HG03097 (cell line): ENCODE results near the gene TBKBP1.

ENCODE experiments used
- ATAC-seq: cut with Tn5 transposase; IDR thresholded peaks from one replicate; pipeline ENCODE4 v1.9.1; 2021; ENCODE audit not compliant: unreplicated experiment, low FRiP score

Gene TBKBP1

DNA sequence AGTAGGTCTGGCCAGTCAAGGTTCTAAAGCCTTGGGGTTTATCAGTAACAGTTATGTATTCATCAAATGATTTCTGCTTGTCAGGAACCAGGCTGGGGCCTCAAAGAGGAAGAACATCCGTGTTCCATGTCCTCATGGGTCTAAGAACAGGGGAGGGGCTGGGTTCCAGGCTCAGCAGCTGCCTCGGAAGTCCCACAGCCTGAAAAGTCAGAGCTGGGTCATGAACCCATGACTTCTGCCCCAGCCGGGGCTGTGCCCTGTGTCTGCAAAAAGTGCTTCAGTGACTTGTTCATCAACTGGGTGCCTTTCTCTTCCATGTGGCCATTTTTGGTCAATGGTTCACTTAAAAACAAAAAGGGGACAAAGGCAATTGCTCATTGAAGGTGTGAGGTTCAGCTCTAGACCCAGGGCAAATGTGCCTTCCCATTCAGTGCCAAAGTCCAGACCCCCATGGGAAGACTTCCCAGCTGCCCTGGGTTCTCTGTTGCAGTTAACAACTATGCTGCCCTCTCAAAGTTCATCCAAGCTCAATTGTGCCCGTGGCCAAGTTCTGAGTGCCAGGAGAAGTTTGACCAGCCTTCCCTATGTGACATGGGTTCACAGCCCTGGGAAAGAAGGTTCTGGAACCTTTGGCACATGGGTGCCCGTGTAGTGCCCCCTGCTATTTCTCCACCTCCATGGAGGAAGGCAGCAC, 18.5 kb downstream of the TBKBP1 start:
- no peak for ATAC-seq

DNA sequence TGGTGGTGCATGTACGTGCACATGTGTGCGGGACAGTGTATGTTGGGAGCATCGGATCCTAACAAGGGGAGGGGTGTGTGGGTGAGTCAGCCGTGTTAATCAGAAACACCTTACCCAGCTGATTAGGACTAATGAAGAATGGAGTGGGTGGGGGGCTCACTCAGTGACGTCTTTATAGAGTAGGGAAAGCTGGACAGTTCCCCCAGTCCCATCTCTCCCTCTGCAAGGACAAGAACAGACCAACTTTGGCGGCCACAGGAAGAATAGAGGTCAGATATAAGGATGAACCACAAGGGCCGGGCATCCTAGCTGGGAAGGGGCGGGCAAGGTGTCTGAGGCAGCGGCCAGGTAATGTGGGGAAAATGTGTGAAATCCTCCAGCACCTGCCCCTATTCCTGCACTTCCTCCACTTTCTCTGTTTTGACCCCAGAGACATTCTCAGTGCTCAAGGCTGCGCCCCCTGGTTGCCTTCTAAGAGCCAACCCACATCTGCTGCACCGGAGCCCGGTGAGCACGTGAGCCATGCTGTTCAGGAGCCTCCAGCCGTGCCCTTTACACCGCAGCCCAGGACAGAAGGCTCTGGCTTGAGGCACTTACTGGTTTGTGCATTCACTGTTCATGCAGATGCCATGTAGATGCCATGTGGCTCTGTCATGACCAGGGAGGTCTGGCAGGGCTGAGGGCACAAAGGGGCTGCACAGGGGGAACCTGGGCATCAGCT, 20.2 kb downstream of the TBKBP1 start:
- no peak for ATAC-seq

DNA sequence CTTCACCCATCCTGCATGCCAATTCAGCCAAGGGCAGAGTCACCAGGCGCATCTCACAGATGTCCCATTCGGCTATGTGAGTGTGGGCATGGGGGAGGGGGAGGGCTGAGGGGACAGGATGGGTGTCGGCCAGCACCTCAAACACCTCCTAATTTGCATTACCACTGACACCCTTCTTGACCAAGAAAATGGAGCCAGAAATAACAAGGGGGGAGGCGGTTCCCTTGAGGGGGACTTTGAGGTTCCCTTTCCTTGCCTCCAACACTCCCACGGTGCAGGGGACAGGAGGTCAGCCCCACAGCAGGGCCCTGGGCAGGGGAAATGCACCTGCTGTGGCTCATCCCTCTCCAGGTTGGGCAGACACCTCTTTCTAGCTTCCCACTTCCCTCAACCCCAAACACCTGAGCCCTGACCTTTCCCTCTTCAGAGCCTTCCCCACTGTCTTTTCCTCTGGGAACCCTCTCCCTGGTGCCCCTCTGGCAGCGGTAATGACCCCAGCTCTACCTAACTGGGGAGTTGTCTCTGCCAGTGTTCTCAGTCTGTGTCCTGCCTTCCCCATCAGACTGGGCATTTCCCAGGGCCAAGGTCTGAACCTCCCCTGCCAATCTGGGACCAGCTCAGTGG, 20.9 kb downstream of the TBKBP1 start:
- no peak for ATAC-seq

DNA sequence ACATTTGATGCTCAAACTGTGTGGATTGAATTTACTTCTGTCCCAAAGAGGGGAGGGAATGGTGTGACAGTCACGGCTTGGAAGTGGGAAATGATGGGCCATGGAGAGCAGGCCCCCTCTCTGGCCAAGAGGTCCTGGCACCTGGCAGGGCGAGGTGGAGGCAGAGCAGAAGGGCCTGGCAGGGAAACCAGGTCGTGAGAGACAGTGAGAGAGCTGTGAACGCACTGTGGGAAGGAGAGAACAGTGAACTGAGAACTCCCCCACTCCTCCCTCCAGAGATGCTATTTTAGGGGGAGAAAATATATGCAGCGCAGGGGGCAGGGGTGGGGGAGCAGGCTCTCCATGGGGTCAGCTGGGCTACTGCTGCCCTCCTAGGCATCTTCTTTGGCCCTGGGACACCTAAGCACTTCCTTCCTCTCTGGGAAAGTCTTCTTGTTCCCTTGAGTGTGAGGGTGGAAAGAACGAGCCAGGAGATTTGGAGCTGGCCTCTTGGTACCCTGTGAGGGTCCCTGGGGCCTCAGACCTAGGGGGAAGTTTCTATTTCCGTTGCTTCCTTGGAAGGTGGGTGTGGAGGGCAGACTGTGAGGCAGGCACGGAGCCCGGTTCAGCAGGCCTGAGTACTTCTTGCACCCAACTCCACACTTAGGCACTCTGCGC, 21.8 kb downstream of the TBKBP1 start:
- ATAC-seq = no peak

DNA sequence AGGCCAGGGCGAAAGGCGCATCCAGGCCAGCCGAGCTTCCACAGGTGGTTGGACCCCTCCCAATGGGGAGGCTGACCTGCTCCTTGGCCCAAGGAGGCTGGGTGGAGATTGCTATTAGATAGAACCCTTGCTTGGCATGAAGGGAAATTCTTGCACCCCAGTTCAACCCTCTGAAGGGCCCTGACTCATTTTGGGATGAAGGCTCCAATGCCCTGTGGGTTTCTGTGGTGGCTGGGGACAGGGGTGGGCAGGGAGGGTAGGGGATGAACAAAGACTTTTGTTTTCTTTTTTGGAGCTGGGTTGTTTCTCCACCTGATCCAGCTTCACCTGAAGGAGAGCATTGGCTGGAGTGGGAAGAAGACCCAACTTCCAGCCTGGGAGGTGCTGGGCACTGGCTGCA, 22.4 kb downstream of the TBKBP1 start:
- no peak for ATAC-seq

DNA sequence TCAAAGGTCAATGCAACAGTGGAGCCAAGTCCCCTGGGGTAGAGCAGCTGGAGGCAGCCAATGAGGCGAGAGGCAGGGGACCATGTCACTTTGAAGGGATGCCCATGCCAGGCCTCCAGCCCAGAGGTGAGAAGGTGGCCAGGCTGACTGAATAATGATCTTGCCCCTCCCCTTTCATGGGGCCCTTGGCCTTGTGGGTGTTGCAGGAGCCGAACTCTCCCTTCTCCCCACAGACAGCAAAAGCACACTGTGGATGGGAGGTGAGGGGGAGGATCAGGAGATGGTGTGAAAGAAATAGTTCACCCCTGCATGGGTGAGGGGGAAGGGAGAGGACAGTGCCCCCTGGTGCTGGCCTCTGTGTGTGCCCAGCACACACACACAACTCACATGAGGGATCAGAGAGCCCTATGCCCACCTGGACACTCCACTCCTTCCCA, 23.3 kb downstream of the TBKBP1 start:
- ATAC-seq = no peak

DNA sequence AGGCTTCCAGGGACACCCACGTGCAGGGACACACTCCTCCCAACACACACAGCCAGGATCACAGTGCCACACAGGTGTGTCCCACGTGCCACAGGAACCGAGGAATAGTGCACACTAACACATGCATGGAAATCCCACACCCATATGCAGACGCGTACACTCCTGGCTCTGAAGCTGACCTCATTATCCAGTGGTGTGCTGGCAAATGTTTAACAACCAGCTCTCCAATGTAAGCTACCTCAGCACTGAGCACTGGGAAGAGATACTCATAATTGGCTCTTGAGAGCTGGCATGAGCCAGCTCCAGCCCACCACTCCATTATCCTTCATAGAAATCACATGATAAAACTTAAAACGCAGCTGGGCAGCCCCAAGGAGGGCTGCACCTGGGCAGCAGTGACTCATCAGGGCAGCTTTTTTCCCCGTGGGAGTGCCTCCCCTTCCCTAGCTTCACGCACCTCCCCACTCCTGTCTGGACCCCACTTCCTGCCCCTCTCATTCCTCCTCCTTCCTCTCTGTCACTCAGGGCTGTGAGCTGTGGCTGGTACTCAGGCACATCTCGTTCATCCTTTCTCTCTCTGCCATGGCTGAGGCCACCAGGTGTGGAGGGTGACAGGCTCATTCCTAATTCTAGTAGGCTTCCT, 24.1 kb downstream of the TBKBP1 start:
- no peak for ATAC-seq

DNA sequence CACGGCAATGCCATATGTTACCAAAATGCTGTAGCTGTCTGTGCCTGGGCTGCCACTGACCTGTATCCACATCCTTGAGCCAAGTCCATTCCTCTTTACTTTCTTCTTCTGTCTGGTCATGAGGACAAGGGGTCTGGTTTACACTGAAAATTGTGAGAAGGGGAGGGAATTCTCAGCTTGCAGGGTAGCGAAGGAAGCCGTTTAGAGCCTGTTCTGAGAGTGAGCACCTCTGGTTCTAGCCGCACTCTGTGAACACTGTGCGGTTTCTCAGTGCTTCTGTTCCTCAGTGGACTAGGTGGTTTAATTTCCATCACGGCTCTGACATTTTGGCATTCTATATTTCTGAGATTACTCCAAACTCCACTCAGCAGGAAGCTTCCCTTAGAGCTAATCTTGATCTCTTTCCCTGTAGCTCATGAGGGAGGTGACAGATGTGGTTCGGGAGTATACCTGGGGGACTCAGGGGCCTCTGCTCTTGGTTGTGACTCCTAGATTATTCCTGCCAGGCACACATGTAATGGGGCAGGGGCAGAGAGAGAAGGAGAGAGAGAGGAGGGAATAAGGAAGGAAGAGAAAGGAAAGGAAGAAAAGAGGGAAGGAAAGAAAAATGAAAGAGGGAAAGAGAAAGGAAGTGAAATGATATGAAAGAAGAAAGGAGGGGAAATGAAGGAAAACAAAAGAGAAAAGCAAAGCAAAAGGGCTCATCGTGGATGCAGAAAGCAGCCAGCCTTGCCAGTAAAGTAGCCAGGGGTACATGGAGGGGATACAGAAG, 24.9 kb downstream of the TBKBP1 start:
- ATAC-seq = no peak

DNA sequence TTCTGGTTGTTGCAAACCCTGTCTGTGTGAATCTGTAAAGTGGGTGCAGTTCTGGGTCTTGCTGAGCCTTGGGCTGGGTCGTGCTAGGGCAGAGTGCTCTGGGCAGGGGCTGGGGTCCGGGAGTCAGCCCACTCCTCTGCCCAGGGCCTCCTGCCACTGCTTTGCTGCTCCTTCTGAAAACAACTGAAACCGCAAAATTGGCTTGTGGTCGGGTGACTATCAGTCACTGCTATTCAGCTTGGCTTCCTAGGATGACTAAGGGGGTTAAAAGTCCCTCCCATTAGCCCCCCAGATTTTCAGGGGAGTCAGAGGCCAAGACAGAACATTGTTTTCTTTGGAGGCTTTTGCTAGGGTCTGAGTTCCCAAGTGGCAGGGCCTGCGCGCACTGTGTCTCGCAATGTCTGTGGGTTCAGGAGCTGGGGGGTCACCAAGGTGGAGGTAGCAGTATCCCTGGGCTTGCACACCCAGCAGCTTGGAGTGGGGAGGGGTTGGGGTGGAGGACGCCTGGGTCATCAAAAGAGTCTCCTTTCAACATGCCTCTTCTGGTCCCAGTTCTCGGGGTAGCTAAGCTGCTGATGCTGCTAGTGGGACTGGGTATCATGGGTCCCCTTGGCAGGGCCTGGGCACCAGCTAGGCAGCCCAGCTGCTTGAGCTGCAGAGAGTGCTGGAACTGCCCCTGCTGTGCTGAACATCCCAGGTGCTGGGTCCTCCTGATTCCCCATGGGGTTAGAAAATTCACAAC, 25.6 kb downstream of the TBKBP1 start:
- no peak for ATAC-seq

DNA sequence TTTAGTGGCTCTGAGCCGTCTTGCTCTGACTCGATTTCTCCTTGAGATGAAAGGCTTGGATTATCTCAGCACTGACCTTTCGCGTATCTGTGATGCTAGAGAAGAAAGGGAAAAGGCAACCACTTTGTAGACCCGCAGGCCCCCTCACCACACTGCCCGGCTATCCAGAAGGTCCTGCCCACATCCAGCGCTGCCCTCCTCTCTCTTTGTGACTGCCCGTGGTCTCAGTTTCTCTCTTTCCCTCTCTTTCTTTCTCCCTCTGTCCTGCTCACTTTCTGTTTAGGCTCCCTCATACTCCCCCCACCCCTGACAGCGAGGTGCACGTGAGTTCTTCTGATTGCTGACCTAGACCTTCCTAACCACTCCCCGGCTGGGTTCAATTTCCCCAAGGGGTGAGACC, 26.2 kb downstream of the TBKBP1 start:
- ATAC-seq = no peak

DNA sequence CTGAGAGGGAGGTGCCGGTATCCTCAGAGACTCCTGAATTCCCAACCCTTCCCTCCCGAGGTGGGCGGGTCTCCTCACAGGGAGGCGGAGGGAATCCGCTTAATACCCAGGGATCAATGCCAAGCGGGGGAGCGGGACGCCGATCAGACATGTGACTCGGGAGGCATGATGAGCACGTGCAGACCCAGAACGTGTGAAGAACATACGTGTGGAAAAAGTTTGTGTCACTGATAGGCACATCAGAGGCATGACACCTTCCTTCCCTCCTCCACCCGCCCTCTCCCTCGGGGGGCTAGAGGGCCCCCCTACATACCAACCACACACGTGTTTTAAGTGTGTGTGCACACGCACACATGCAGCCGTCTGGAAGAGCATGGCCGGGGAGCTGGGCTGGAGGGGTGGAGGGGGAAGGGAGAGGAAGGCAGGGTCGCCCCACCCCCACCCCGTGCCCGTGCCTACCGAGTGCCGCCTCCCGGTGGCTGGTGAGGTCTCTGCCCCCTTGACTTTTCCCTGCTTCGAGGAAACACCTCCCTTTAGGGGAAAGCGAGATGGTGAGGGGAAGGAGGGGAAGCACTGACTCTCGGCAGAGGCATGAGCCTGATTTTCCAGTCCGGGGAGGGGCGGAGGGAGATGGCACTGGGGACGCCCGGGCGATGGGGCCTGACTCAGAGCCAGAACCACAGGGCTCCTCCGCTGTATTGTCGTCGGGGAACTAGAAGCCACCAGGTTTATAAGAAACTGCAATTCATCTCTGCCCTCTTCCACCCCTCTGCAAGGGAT, 27.0 kb downstream of the TBKBP1 start:
- ATAC-seq = no peak

DNA sequence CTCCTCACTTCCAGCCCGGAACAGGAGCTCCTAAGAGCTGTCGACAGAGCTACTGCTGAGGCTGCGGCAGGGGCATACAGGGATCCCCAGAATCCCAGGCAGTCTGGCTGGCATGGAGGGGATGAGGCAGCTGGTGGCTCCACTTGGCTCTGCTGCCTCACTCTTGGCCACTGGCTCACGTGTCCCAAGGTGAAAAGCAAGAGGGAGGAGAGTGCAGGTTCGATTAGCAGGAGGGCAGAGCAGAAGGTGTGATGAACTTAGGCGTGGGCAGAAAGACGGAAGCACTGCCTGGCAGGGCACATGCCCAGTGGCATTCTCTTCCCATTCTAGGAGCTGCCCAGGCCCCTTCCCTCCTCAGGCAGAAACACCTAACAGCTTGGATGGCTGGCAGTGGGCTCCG, 27.8 kb downstream of the TBKBP1 start:
- no peak for ATAC-seq

DNA sequence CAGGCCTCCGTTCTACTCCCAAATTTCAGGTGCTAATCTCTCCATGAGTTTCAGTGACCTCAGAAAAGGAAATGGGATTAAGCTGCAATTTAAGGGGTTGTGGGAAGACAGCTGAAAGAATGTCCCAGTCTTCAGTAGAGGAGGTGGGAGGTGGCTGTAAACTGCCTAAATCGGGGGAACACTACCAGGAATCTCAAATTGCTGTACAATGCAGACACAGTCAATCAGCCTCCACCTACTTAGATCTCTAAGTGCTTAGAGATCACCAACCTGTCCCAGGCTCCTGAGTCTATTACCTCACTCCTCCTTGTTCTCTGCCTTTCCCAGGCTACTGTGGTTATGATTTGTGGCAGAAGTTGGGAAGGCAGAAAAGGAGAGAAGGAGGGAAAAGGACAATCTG, 30.7 kb downstream of the TBKBP1 start:
- ATAC-seq = no peak

DNA sequence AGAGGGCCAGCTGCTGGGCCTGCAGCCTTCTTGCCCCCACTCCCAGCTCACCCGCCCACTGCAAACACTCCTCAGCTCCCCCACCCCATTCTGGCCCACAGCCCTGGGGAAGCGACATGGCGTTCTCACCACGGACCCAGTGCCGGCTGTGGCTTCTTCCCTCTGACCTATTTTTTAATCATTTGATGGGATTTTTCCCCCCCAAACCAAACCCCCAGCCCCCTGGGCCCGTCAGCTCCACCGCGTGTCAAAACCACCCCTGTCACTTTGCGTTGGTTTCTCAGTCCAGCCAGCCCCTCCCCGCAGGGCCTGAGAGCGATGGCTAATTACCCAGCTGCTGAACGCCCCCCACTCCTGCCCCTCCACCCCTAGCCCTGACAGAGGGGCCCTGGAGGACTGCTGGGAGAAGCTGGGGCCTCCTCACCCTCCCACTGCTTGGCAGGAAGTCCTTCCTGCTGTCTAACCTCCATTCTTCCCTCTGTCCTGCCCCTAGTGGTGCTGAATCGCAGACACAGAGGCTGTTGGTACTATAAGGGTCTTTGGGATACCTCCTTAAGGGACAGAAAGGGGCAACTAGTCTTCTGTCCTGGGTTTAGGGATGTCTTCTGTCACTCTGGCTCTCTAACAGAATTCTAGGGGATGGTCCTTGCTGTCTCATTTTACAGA, 31.6 kb downstream of the TBKBP1 start:
- ATAC-seq = no peak

DNA sequence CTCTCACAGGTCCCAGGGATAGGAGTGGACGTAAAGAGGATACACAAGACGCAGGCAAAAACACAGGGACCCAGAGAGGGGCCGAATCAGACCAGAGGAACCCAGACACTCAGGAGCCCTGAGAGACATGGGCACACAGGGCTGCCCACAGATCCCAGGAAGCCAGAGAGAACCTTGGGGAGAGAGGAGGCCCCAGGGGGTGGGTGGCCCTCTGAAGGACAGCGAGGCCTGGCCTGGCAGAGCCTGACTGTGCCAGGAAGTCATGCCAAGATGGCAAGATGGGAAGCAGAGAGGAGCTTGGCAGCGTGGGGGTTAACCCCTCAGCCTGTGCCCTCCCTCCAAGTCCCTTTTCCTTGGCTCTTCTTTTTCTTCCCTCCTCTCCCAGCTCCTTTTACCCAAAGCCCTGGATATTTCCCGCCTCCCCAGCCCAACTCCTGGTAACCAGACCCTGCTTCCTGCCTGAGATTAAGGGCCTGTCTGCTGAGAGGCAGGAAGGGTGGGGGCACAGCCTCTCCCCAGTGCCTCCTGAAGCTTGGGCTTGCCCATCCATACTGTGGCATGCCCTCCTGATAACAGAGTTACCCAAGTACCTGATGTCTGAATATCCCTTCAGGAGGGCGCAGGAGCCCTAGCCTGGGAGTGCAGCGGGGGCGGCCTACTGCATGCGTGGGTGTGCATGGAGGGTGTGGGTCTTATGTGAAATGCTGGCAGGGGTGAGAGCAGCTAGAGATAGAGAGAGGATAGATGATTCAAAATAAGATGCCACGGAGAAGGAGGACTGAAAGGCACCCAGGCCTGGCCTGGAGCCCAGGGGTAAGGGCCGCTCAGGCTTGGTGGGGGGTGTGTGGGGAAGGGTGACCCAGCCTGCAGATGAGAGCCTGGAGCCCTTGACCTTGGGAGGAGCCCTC, 33.1 kb downstream of the TBKBP1 start:
- no peak for ATAC-seq

DNA sequence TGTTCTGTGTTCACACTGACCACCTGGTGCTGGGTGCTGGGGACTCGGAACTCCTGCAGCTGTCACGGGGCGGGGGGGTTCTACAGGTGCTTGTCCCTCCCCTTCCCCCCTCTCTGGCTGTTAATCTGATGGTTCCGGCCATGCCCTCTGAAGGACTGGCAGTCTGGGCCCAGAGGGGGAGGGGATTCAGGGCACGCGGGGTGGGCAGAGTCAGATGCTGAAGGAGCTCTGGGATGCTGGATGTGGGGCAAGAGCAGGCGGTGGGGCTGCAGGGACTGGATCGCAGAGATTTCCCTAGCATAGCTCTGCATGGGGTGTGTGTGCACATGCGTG, 33.7 kb downstream of the TBKBP1 start:
- no peak for ATAC-seq

DNA sequence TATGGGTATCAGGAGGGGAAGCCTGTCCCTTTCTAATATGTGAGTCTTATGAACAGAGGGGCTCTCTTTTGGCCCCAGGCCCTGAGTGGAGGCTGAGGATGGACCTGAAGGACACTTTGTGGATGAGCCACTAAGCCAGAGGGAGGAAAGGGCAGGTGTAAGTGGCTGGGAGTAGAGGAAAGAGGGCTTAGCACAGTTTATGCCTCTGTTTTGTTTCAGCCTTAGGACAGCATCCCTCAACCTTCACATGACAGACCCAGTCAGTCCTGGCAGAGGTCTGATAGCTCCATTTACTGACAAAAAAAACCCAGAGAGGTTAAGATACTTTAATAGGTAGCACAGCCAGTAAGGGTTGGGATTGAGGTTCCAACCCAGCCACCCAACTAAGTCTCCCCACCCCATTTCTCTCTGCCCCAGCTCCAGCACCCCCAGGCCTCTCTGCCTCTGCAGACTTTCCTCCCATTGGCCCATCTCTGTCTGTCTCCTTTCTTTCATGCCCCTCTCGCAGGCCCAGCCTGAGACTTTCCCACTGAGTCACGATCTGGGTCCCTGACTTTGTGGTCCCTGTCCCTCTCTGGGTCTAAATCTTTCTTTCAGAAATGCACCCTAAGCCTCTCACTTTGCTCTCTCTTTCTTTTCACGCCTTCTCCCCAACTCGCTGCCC, 34.4 kb downstream of the TBKBP1 start:
- ATAC-seq = no peak
